Esophagus muscularis mucosa (tissue), 4 donors: ENCODE data around the gene LHPP. TPM values are rescaled to one million over a fixed set of nuclear protein-coding genes. Genes with fewer than 3 reads are reported as not detected.

Source experiments
- DNase-seq: peaks from one replicate; pipeline ENCODE4 v3.0.0-alpha.2; 2017; ENCODE audit errors: extremely low spot score
- H3K27ac ChIP-seq, 4 donors: fragments of 200-600 bp; sonication (generic); replicated peaks in 1 of 4; 1 replicate in 3 of 4; 2 replicates in 1 of 4; pipeline ENCODE4 v1.5.1; 2016 to 2019; ENCODE audit warnings: mild to moderate bottlenecking in 1 of 4
- H3K27me3 ChIP-seq, 4 donors: fragments of 200-600 bp; sonication (generic); one replicate each; pipeline versions ENCODE4 v1.5.1 to v1.6.0; 2016 to 2019
- H3K36me3 ChIP-seq, 4 donors: fragments of 200-600 bp; sonication (generic); one replicate each; pipeline ENCODE4 v1.5.1; 2016 to 2019
- H3K4me1 ChIP-seq, 4 donors: fragments of 200-600 bp; sonication (generic); one replicate each; pipeline ENCODE4 v1.5.1; 2016 to 2019
- H3K4me3 ChIP-seq, 4 donors: fragments of 200-600 bp; sonication (generic); 1 replicate in 2 of 4; 2 replicates in 2 of 4; pipeline ENCODE4 v1.5.1; 2016 to 2019; ENCODE audit warnings: mild to moderate bottlenecking in 4 of 4, moderate library complexity in 1 of 4
- H3K9me3 ChIP-seq, 4 donors: fragments of 200-600 bp; sonication (generic); 1 replicate in 3 of 4; 2 replicates in 1 of 4; pipeline ENCODE4 v1.5.1; 2016 to 2019
- EP300 ChIP-seq: sonication (generic); formaldehyde crosslinking; IDR thresholded peaks from one replicate; pipeline ENCODE4 v1.6.1; 2017; ENCODE audit warnings: antibody characterized with exemption
- POLR2A ChIP-seq: fragments of 450-650 bp; IDR thresholded peaks from one replicate; pipeline ENCODE4 v1.6.1; 2017; ENCODE audit warnings: antibody characterized with exemption, moderate library complexity, mild to moderate bottlenecking, low read depth
- POLR2AphosphoS5 ChIP-seq, 2 donors: sonication (generic); formaldehyde crosslinking; IDR thresholded peaks; one replicate each; pipeline ENCODE4 v1.6.1; 2017; ENCODE audit warnings: antibody characterized with exemption in 2 of 2
- WGBS: methylation state at CpG from one replicate; pipeline ENCODE4 v1.1.5; 2018; 5-methylcytosine and 5-hydroxymethylcytosine counted together
- intact Hi-C: fragments of 100-400 bp; cut with DNase I; formaldehyde crosslinking; loops from one replicate; pipeline ENCODE4 v1.15.1; 2023
- total RNA-seq, 4 donors: library from RNA; depleted of rRNA; stranded (reverse); fragments of >200 nt; gene quantifications; one replicate each; pipeline versions ENCODE4 v1.1.0 to v1.2.1, GENCODE V29; 2016
- TF ChIP-seq, protein P1 (sequence below), 3 experiments: fragments of 200-600 bp in 2 of 3; fragments of 450-650 bp in 1 of 3; sonication (generic) in 2 of 3; IDR thresholded peaks; one replicate each; pipeline ENCODE4 v1.5.1; 2017 to 2019; ENCODE audit warnings: antibody characterized with exemption in 3 of 3, mild to moderate bottlenecking in 2 of 3, moderate library complexity in 1 of 3

The LHPP gene
- total RNA-seq, 4 donors from 2014 or later = 10.8 to 20.9 (median 15.7) TPM

DNA sequence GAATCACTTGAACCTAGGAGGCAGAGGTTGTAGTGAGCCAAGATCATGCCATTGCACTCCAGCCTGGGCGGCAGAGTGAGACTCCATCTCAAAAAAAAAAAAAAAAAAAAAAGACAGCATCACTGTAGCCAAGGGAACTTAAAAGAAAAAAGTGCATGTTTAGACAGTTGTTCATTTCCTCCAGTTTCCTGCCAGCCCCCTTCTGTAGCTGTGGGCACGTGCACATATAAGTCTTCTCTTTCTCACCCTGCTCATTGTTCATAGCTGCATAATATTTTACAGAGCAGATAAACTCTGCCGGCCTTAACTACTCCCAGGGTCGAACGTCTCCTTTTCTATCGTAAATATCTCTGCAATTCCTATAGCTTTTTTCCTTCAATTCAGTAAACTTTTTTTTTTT is 132.6 kb downstream of the LHPP start:
- H3K4me1 ChIP-seq = peaks cover 2 to 11% (median 4%) of the 10 kb centered on the region in 4 donors
- intact Hi-C loops = no loop called here
- no peaks in the 10 kb centered on the region for H3K36me3 ChIP-seq
- no peak overlapping the region for H3K4me3 ChIP-seq
- no peak overlapping the region for H3K27ac ChIP-seq
- 92% methylated on average over 6 of the region's 6 CpGs for WGBS
- DNase-seq = no peak
- no peaks in the 10 kb centered on the region for H3K27me3 ChIP-seq
- TF ChIP-seq EP300 = no peak
- TF ChIP-seq POLR2A = no peak
- TF ChIP-seq, protein P1, sequence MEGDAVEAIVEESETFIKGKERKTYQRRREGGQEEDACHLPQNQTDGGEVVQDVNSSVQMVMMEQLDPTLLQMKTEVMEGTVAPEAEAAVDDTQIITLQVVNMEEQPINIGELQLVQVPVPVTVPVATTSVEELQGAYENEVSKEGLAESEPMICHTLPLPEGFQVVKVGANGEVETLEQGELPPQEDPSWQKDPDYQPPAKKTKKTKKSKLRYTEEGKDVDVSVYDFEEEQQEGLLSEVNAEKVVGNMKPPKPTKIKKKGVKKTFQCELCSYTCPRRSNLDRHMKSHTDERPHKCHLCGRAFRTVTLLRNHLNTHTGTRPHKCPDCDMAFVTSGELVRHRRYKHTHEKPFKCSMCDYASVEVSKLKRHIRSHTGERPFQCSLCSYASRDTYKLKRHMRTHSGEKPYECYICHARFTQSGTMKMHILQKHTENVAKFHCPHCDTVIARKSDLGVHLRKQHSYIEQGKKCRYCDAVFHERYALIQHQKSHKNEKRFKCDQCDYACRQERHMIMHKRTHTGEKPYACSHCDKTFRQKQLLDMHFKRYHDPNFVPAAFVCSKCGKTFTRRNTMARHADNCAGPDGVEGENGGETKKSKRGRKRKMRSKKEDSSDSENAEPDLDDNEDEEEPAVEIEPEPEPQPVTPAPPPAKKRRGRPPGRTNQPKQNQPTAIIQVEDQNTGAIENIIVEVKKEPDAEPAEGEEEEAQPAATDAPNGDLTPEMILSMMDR (IDR thresholded peaks at IDR 0.05) = no peak
- TF ChIP-seq POLR2AphosphoS5 (IDR thresholded peaks at IDR 0.05) = no peak
- H3K9me3 ChIP-seq = peaks cover 0 to 8% (median 3%) of the 10 kb centered on the region in 4 donors

DNA sequence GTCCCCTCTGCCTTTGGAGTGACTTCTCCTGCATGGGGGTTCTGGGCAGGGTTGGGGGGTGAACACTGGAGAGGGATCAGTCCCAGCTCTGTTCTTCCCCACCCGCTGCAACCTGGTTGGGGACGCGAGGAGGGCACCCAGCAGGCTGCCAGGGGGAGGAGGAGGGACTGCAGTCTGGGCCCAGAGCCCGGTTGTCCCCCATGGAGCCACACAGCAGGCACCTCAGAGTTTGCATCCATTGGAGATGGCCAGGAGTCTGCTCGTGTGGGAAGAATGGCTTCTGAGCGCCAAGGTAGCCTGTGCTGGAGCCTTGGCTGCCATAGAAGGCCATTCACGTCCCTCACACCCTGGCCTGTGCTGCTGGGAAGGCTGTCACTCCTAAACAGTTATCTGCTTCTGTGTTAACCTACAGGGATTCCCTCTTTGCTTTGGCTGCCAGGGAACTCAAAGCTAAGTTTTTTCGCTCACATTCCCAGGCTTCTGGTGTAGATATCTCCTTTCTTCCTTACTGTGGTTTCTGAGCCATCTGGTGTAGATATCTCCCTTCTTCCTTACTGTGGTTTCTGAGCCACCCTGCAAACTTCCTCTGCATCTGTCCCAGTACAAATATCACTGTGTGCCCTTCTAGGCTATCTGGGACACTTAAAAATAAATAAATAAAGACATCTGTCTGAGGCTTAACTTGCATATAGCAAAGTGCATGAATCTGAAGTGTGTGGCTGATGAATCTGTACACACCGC is 133.7 kb downstream of the LHPP start:
- no peak overlapping the region for H3K27ac ChIP-seq
- intact Hi-C loops = no loop called here
- H3K4me3 ChIP-seq = no peak overlapping the region
- H3K36me3 ChIP-seq = no peaks in the 10 kb centered on the region
- no peak for TF ChIP-seq POLR2AphosphoS5 (IDR thresholded peaks at IDR 0.05)
- no peak for TF ChIP-seq EP300
- TF ChIP-seq, protein P1 (IDR thresholded peaks at IDR 0.05) = no peak
- TF ChIP-seq POLR2A = no peak
- WGBS = 90% methylated on average over 8 of the region's 9 CpGs
- no peaks in the 10 kb centered on the region for H3K27me3 ChIP-seq
- H3K9me3 ChIP-seq = peaks cover 0 to 8% (median 3%) of the 10 kb centered on the region in 4 donors
- peaks cover 0 to 2% (median 0%) of the 10 kb centered on the region in 4 donors for H3K4me1 ChIP-seq
- DNase-seq = no peak

DNA sequence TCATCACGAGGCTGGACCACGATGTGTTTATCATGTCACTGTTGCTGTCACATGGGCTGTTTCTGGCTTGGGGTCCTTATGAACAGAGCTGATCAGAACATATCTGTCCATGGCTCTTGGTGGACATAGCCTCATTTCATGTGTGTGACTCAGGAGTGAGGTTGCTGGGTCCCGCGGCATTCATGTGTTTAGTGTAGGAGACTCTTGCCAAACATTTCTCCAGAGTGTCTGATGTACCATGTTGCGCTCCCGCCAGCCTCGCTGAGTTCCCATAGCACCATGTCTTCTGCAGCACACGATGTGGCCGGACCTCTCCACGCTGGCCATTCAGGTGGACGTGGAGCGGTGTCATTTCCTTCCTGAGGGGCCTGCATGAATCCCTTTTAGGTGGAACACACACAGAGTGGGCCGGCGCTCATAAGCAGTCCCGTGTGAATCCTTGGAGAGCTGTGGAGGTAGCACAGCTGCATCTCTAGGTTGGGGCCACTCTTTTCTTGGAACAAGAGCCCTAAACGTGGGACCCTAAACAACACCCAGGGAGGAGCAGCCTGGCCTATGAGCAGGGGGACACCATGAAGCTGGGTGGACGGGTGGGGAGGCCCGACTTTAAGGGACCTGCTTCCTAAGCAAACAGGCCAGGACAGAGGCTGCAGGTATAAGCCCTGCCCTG is 134.6 kb downstream of the LHPP start:
- Histone ChIP-seq H3K36me3 (no peaks in the 10 kb centered on the region), H3K27me3 (no peaks in the 10 kb centered on the region), H3K27ac (no peak overlapping the region), H3K4me3 (no peak overlapping the region), H3K9me3 (peaks cover 0 to 7% (median 2%) of the 10 kb centered on the region in 4 donors), H3K4me1 (no peaks in the 10 kb centered on the region)
- DNase-seq = no peak
- WGBS = 94% methylated on average over 15 of the region's 18 CpGs
- TF ChIP-seq EP300 = no peak
- TF ChIP-seq POLR2A = no peak
- intact Hi-C loops = no loop called here

DNA sequence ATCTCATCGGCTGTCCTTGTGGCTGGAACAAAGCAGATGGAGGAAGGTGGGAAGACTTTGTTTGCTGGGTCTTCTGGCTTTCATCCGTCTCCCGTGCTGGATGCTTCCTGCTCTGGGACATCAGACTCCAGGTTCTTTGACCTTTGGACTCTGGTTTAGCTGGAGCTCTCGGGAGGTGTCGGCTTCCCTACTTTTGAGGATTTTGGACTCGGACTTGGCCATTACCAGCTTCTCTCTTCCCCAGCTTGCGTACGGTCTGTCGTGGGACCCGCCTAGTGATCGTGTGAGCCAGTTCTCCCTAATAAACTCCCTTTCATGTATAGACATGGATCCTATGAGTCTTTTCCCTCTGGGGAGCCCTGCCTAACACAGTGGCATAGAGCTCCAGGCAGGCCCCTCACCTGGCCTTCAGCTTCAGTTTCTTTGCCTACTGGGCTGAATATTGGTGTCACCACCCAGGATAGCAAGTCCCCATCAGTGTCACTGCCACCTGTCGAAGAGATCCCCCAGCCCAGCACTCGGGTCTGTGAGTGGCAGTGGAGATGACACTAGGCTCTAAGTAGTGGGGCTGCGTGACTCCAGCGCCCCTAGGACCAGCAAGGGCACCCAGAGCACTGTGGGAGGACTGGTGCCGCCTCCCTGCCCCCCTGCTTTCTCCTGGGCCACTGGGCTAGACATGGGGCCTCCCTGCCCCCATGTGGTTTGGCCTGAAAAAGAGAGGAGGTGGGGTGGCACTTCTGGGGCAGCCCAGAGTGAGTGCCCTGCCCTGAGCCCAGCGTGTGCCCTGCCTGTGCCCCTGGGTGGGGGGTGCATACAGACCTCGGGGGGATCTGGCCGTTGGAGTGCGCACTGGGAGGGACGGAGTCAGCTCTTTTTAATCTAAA is 135.6 kb downstream of the LHPP start:
- H3K4me1 ChIP-seq = no peaks in the 10 kb centered on the region
- no peaks in the 10 kb centered on the region for H3K9me3 ChIP-seq
- no peaks in the 10 kb centered on the region for H3K36me3 ChIP-seq
- WGBS = 76% methylated on average over 10 of the region's 21 CpGs
- no peak overlapping the region for H3K4me3 ChIP-seq
- H3K27ac ChIP-seq = no peak overlapping the region
- TF ChIP-seq, protein P1 (IDR thresholded peaks at IDR 0.05) = no peak
- intact Hi-C loops = no loop called here
- H3K27me3 ChIP-seq = no peaks in the 10 kb centered on the region
- DNase-seq = no peak

GRCh38 chr10:124597846-124598165 is 136.2 kb downstream of the LHPP start:
- H3K9me3 ChIP-seq = no peaks in the 10 kb centered on the region
- no peaks in the 10 kb centered on the region for H3K36me3 ChIP-seq
- H3K4me3 ChIP-seq = no peak overlapping the region
- intact Hi-C loops = no loop called here
- DNase-seq = no peak
- H3K27ac ChIP-seq = no peak overlapping the region
- no peaks in the 10 kb centered on the region for H3K4me1 ChIP-seq
- 73% methylated on average over 4 of the region's 10 CpGs for WGBS
- TF ChIP-seq POLR2AphosphoS5 (IDR thresholded peaks at IDR 0.05) (no peak), EP300 (no peak), POLR2A (no peak)
- TF ChIP-seq, protein P1 (IDR thresholded peaks at IDR 0.05) = no peak
- no peaks in the 10 kb centered on the region for H3K27me3 ChIP-seq
